Mammary epithelial cell (primary cell): ENCODE results near the gene SMOC1.

Source experiments
- CTCF ChIP-seq, 2 donors: IDR thresholded peaks in 1 of 2; conservative IDR thresholded peaks in 1 of 2; 2 replicates each; pipeline ENCODE4 v1.5.1; 2011 to 2012; ENCODE audit warnings: inconsistent platforms in 2 of 2, low read length in 2 of 2, mild to moderate bottlenecking in 2 of 2, control low read depth in 1 of 2, low read depth in 1 of 2; ENCODE audit not compliant: insufficient read depth in 1 of 2; ENCODE audit errors: extremely low read depth in 1 of 2
- EZH2 ChIP-seq: IDR thresholded peaks from 2 replicates; pipeline ENCODE4 v1.6.1; 2012; ENCODE audit warnings: low read length, inconsistent platforms, borderline replicate concordance

- TF ChIP-seq CTCF (conservative IDR thresholded peaks at IDR 0.05 in 1 of 2, IDR thresholded peaks at IDR 0.05 in 1 of 2; ENCODE audit: extremely low read depth in 1 of 2, insufficient read depth in 1 of 2, low read depth in 1 of 2, low read length in 2 of 2) (no peak), EZH2 (no peak)
Observed at GRCh38 chr14:70080076-70080475, 200.9 kb downstream of the SMOC1 start.
